Neural cell (in vitro differentiated cells): Measurements from ENCODE around the gene SHF. TPM values are rescaled to one million over a fixed set of nuclear protein-coding genes. Genes with fewer than 3 reads are reported as not detected.

Source experiments
- H2AFZ ChIP-seq: fragments of 200-600, 300-800 bp; sonication (generic), shearing (Covaris generic); 2 replicates; pipeline ENCODE4 v1.6.0; 2014; ENCODE audit warnings: low read depth, mild to moderate bottlenecking, antibody characterized with exemption, low read length, moderate library complexity
- H3F3A ChIP-seq: fragments of 200-600 bp; shearing (Covaris generic); 2 replicates; pipeline ENCODE4 v1.6.1; 2016; ENCODE audit warnings: mild to moderate bottlenecking, moderate library complexity, mixed read lengths, antibody characterized with exemption, low read length; ENCODE audit not compliant: insufficient read depth, poor library complexity, severe bottlenecking
- H3K27ac ChIP-seq: fragments of 200-600, 300-800 bp; sonication (generic), shearing (Covaris generic); 2 replicates; pipeline ENCODE4 v1.5.1; 2014; ENCODE audit warnings: mild to moderate bottlenecking, low read length, moderate library complexity
- H3K27me3 ChIP-seq: fragments of 300-800, 200-600 bp; sonication (generic), shearing (Covaris generic); 2 replicates; pipeline ENCODE4 v1.6.0; 2014; ENCODE audit warnings: mild to moderate bottlenecking, low read depth, low read length, moderate library complexity; ENCODE audit not compliant: insufficient read depth
- H3K36me3 ChIP-seq: fragments of 300-800, 200-600 bp; sonication (generic), shearing (Covaris generic); 2 replicates; pipeline ENCODE4 v1.5.1; 2014; ENCODE audit warnings: mild to moderate bottlenecking, antibody characterized with exemption, low read length, moderate library complexity; ENCODE audit not compliant: insufficient read depth
- H3K4me2 ChIP-seq: fragments of 300-800, 200-600 bp; sonication (generic), shearing (Covaris generic); 2 replicates; pipeline ENCODE4 v1.6.0; 2014; ENCODE audit warnings: mild to moderate bottlenecking, low read length
- H3K4me3 ChIP-seq: fragments of 300-800, 200-600 bp; sonication (generic), shearing (Covaris generic); 2 replicates; pipeline ENCODE4 v1.5.1; 2014; ENCODE audit warnings: mild to moderate bottlenecking, low read length, moderate library complexity
- H3K79me2 ChIP-seq: fragments of 200-600 bp; shearing (Covaris generic); replicated peaks from 2 replicates; pipeline ENCODE4 v1.6.0; 2014; ENCODE audit warnings: mild to moderate bottlenecking, low read length, moderate library complexity; ENCODE audit not compliant: insufficient read depth
- H3K9ac ChIP-seq: fragments of 300-800, 200-600 bp; sonication (generic), shearing (Covaris generic); 2 replicates; pipeline ENCODE4 v1.6.1; 2016; ENCODE audit warnings: mild to moderate bottlenecking, low read length, mixed read lengths
- H3K9me2 ChIP-seq: fragments of 200-600 bp; shearing (Covaris generic); 2 replicates; pipeline ENCODE4 v1.6.1; 2016; ENCODE audit warnings: mild to moderate bottlenecking, low read length, mixed read lengths; ENCODE audit not compliant: insufficient read depth
- H3K9me3 ChIP-seq: fragments of 200-600, 300-800 bp; sonication (generic), shearing (Covaris generic); 2 replicates; pipeline ENCODE4 v1.6.1; 2016; ENCODE audit warnings: mild to moderate bottlenecking, mixed run types, low read length, moderate library complexity, mixed read lengths
- H4K20me1 ChIP-seq: fragments of 200-600 bp; shearing (Covaris generic); 2 replicates; pipeline ENCODE4 v1.6.1; 2016; ENCODE audit warnings: mild to moderate bottlenecking, mixed run types; ENCODE audit not compliant: insufficient read depth
- EP300 ChIP-seq: fragments of 450-650 bp; conservative IDR thresholded peaks from 2 replicates; pipeline ENCODE4 v1.6.1; 2014; ENCODE audit warnings: antibody characterized with exemption, mild to moderate bottlenecking, moderate library complexity; ENCODE audit not compliant: poor library complexity, severe bottlenecking
- EZH2 ChIP-seq: fragments of 200-600, 300-800 bp; shearing (Covaris generic), sonication (generic); IDR thresholded peaks from 2 replicates; pipeline ENCODE4 v1.6.1; 2014; ENCODE audit warnings: antibody characterized with exemption, low read length, borderline replicate concordance, mild to moderate bottlenecking; ENCODE audit not compliant: insufficient read depth, poor library complexity, severe bottlenecking
- MXI1 ChIP-seq: fragments of 450-650 bp; conservative IDR thresholded peaks from 2 replicates; pipeline ENCODE4 v1.6.1; 2014; ENCODE audit warnings: antibody characterized with exemption, mild to moderate bottlenecking; ENCODE audit not compliant: poor library complexity, severe bottlenecking
- POLR2AphosphoS5 ChIP-seq: IDR thresholded peaks from 2 replicates; pipeline ENCODE4 v1.6.1; 2012
- RAD21 ChIP-seq: fragments of 450-650 bp; conservative IDR thresholded peaks from 2 replicates; pipeline ENCODE4 v1.6.1; 2014; ENCODE audit warnings: antibody characterized with exemption, mild to moderate bottlenecking, moderate library complexity
- SMC3 ChIP-seq: fragments of 450-650 bp; conservative IDR thresholded peaks from 2 replicates; pipeline ENCODE4 v1.6.1; 2014; ENCODE audit warnings: antibody characterized with exemption, mild to moderate bottlenecking, moderate library complexity; ENCODE audit not compliant: poor library complexity
- TAF1 ChIP-seq: IDR thresholded peaks from 2 replicates; pipeline ENCODE4 v1.6.1; 2012; ENCODE audit warnings: low read depth
- polyA plus RNA-seq: library from polyadenylated mRNA; depleted of rRNA; stranded (reverse); fragments of >200 nt; gene quantifications from 2 replicates; pipeline ENCODE4 v1.2.3, GENCODE V29; 2014
- TF ChIP-seq, protein P1 (sequence below): IDR thresholded peaks from 2 replicates; pipeline ENCODE4 v1.6.1; 2012; ENCODE audit warnings: borderline replicate concordance
- TF ChIP-seq, protein P2 (sequence below): fragments of 450-650 bp; IDR thresholded peaks from 2 replicates; pipeline ENCODE4 v1.5.1; 2014; ENCODE audit warnings: antibody characterized with exemption, mild to moderate bottlenecking, moderate library complexity; ENCODE audit not compliant: poor library complexity, severe bottlenecking

Gene SHF
- polyA plus RNA-seq, 1 donor from 2014 or later = 41.5 TPM

DNA sequence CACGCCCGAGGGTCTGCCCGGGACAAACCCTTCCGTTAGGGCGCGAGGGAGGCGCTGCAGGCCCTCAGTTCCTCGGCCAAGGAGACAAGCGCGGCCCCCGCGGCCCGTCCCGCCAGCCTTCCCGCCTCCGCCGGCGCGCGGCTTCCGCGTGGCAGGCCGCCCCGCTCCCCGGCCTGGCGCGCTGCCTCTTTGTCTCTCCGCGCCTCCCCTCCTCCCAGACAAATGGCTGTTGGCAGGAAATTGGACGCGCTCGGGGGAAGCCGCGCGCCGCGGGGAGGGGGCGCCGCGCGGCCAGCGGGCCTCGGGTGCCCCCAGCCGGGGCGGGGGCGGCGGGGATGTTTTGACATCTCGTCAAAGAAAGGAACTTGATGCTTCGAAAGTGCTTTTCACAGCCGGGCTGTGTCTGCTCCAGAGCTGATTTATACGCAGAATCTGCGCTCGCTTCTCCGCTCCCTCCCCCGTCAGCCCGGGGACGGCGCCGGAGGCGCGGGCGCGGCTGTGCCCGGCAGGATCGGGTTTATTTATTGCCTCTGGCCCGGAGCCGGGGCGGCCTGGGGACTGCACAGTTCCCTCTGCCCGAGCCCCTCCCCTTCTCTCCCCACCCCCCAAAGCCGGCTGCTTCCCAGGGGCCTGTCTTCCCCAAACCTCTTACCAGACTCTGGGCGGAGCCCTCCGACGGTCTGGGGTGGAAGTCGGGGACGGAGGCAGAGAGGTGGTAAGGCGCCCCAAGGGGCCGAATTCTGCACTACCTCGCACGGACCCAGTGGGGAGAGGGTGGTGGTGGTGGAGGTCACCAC is 20.7 kb downstream of the SHF start:
- peak overlapping the region; percentile 64 for H3K4me3 ChIP-seq
- H3K9ac ChIP-seq = peak overlapping the region; percentile 77
- H3K9me3 ChIP-seq = no peaks in the 10 kb centered on the region
- H4K20me1 ChIP-seq = no peaks in the 10 kb centered on the region
- TF ChIP-seq RAD21 (peak; percentile 36), POLR2AphosphoS5 (peak; percentile 73), MXI1 (peak; percentile 28), TAF1 (peak; percentile 56), EP300 (peak; percentile 80), SMC3 (peak; percentile 52), EZH2 (no peak)
- TF ChIP-seq, protein P1, sequence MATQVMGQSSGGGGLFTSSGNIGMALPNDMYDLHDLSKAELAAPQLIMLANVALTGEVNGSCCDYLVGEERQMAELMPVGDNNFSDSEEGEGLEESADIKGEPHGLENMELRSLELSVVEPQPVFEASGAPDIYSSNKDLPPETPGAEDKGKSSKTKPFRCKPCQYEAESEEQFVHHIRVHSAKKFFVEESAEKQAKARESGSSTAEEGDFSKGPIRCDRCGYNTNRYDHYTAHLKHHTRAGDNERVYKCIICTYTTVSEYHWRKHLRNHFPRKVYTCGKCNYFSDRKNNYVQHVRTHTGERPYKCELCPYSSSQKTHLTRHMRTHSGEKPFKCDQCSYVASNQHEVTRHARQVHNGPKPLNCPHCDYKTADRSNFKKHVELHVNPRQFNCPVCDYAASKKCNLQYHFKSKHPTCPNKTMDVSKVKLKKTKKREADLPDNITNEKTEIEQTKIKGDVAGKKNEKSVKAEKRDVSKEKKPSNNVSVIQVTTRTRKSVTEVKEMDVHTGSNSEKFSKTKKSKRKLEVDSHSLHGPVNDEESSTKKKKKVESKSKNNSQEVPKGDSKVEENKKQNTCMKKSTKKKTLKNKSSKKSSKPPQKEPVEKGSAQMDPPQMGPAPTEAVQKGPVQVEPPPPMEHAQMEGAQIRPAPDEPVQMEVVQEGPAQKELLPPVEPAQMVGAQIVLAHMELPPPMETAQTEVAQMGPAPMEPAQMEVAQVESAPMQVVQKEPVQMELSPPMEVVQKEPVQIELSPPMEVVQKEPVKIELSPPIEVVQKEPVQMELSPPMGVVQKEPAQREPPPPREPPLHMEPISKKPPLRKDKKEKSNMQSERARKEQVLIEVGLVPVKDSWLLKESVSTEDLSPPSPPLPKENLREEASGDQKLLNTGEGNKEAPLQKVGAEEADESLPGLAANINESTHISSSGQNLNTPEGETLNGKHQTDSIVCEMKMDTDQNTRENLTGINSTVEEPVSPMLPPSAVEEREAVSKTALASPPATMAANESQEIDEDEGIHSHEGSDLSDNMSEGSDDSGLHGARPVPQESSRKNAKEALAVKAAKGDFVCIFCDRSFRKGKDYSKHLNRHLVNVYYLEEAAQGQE = peak; percentile 61
- TF ChIP-seq, protein P2, sequence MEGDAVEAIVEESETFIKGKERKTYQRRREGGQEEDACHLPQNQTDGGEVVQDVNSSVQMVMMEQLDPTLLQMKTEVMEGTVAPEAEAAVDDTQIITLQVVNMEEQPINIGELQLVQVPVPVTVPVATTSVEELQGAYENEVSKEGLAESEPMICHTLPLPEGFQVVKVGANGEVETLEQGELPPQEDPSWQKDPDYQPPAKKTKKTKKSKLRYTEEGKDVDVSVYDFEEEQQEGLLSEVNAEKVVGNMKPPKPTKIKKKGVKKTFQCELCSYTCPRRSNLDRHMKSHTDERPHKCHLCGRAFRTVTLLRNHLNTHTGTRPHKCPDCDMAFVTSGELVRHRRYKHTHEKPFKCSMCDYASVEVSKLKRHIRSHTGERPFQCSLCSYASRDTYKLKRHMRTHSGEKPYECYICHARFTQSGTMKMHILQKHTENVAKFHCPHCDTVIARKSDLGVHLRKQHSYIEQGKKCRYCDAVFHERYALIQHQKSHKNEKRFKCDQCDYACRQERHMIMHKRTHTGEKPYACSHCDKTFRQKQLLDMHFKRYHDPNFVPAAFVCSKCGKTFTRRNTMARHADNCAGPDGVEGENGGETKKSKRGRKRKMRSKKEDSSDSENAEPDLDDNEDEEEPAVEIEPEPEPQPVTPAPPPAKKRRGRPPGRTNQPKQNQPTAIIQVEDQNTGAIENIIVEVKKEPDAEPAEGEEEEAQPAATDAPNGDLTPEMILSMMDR = peak; percentile 56
- H2AFZ ChIP-seq = peak overlapping the region; percentile 33
- H3K79me2 ChIP-seq = no peaks in the 10 kb centered on the region
- H3K27ac ChIP-seq = peak overlapping the region; percentile 88
- H3K27me3 ChIP-seq = no peaks in the 10 kb centered on the region
- H3K36me3 ChIP-seq = no peaks in the 10 kb centered on the region
- no peaks in the 10 kb centered on the region for H3K9me2 ChIP-seq
- H3K4me2 ChIP-seq = peak overlapping the region; percentile 55
- no peaks in the 10 kb centered on the region for H3F3A ChIP-seq

DNA sequence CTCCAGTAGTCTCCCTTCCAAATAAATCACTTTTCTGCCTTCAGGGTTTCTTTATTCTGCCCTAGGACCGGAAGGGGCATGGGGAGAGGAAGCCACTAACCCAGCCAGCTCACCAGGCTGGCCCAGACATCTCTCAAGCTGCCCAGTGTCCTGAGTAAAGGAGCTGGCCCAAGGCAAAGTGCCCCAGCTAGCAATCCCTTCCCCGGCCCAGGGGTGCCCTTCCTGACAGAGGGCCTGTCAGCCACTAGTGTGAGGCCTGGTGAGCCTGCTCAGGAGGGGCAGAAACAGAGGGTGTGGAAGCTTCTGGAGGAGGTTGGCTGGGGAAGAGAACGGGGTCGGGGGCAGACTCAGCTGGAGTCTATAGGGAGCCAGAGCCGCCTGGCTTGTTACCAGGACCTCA is 22.2 kb downstream of the SHF start:
- no peak overlapping the region for H3K27ac ChIP-seq
- H3K9ac ChIP-seq = no peak overlapping the region
- H3K9me3 ChIP-seq = no peaks in the 10 kb centered on the region
- no peaks in the 10 kb centered on the region for H3K9me2 ChIP-seq
- H3K4me2 ChIP-seq = no peak overlapping the region
- H3K4me3 ChIP-seq = no peak overlapping the region
- TF ChIP-seq RAD21 (no peak), TAF1 (no peak), MXI1 (no peak), EP300 (no peak), EZH2 (no peak), POLR2AphosphoS5 (no peak), SMC3 (no peak)
- TF ChIP-seq, protein P2 = no peak
- TF ChIP-seq, protein P1 = no peak
- no peaks in the 10 kb centered on the region for H4K20me1 ChIP-seq
- H3K27me3 ChIP-seq = no peaks in the 10 kb centered on the region
- H3F3A ChIP-seq = no peaks in the 10 kb centered on the region
- no peaks in the 10 kb centered on the region for H3K79me2 ChIP-seq
- no peak overlapping the region for H2AFZ ChIP-seq
- H3K36me3 ChIP-seq = no peaks in the 10 kb centered on the region
